Measurements from ENCODE around the gene RPL18. TPM values are rescaled to one million over a fixed set of nuclear protein-coding genes. Genes with fewer than 3 reads are reported as not detected.

The RPL18 gene
- 1,690 and 1,891 TPM in 2 replicates for total RNA-seq

DNA sequence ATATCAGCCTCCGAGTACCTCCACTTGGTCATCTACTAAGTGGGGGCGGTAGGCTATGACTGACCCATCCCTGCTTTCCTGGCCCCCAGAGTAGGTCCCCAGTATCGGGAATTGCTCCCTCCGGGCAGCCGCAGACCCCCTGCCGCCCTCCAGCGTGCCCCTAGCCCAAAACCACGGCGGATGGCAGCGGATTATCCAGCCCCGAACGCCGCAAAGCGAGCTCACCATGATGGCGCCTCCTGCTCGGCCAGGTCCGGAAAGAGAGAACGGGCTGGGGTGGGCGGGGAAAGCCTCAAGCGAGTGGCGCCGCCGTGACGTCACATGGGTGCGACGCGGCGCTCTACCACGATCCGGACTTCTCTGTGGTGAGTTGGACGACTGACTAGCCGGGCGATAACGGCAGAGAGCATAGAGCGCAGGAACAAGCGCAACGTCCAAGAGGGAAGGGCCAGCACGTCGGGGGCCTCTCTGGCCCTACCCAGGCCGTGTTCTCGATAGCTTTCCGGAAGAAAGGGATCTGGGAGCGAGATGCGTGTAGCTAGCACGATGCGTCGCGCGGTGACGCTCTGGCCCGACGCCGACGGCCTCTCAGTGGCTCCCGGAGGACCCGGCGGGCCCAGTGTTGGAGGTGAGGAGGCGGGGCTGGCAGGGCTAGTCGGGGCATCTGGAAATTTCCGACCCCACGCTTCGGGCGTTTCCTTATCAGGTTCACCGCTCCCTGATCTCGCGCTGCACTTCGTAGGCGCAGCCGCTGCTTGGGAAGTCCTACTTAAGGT is at the start of gene RPL18, which contains the start of gene SPHK2:
Gene RPL18, minus strand, starts transcription at position 263 of the 776 bp plus-strand sequence. Its CDS starts 35 bp downstream, at position 228.
Gene SPHK2, plus strand, starts transcription at position 591 of the 776 bp plus-strand sequence. CDS start 1,009 bp downstream, outside the sequence.

DNA sequence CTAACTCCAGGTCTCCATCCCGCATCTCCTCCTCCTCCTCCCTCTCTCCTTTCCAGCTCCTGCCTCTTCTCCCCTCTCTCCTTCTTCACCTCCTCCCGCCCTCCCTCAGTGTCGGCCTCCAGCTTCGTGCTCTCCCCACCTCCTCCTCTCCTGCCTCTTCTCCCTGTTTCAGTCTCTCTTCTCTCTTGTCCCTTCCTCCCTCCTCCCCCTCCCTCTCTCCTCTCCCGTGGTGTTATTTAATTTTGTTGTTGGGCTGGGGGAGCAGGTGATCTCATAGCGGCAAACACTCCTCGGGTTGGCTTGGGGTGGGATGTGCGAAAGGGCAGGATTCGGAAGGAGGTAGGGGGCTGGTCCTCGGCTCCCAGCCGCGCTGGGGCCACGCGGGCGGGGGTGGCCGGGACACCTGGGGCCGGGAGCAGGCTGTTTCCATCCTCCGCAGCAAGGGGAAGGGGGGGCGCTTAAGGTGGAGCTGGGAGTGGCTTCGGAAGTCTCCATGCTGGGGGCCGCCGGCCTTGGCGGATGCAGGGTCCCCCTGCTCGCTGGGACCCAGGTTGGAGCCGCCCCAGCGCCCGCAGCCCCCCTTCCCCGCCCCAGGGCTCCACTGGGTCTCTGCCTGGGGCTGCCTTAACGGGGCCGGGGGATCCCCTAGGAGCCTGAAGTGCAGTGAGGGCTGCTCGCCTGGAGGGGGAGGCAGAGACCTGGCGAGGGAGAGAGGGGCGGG is 27.2 kb upstream of the RPL18 start, which contains the start of gene CA11:
Gene CA11, minus strand, starts transcription at position 187 of the 721 bp plus-strand sequence. CDS start 555 bp downstream, outside the sequence.

DNA sequence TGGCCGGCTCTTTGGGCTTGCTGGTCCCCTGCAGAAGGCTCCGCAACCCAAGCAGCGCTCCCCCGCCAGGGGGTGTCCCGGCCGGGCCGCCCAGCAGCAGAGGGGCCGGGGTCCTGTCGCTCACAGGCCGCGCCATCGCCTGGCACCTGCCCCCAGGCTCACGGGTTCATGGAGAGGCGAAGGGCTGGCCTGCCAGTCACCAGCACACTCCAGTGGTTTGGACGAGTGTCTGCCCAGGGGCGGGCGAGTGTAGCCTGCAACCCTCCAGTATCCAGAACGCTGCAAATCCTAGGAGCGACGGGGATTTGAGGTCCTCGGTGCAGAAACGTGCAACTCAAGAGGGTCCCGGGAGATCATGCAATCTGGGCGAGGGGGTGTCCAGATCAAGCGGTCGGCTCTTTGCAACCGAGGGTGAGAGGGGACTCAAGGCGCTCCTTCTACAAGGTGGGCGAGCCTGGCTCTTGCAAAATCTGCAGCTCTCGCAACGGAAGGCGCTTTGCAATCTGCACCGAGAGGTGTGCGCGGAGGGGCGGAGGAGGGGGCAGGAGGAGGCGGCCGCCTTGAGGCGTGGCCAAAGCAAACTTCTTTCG is 18.0 kb upstream of the RPL18 start, which contains the start of gene DBP:
Gene DBP, minus strand, starts transcription at position 521 of the 590 bp plus-strand sequence. Its CDS starts 385 bp downstream, at position 136.

DNA sequence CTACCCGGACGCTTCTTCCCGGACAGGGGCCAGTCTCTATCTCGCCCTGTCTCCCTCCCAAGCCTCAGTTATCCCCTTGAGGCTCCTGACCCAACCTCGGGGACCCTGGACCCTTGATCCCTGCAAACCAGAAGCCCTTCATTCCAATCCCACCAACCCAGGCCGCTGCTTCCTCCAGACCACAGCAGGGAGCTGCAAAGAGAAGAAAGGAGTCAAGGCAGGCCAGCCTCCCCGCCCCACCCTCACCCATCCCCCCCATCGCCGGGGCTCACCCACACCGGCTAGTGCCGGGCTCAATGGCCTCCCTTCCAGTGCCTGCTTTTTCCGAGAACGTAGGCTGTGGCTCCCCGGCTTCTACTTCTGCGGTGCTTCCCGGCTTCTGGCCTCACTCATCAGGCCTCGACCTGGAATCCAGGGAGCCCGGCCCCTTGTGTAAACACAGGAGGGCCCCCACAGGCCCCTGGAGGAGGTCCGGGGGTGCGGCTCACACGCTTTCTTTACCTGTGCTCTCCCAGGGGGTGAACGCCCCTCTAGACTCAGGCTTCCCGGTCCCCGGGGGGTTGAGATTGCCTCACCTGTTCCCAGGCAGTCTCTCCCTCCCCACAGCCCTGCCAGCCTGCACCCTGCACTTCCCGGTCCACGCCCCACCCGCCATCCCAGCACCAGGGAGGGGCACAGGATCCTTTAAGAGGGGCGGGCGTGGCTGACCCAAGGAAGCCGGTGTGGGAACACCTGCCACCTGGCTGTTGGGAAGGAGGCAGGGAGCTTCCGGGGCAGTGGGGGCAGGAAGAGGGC is 4.3 kb downstream of the RPL18 start, which contains the start of gene FAM83E:
Gene FAM83E, minus strand, starts transcription at position 641 of the 795 bp plus-strand sequence. CDS start 1,704 bp downstream, outside the sequence.

DNA sequence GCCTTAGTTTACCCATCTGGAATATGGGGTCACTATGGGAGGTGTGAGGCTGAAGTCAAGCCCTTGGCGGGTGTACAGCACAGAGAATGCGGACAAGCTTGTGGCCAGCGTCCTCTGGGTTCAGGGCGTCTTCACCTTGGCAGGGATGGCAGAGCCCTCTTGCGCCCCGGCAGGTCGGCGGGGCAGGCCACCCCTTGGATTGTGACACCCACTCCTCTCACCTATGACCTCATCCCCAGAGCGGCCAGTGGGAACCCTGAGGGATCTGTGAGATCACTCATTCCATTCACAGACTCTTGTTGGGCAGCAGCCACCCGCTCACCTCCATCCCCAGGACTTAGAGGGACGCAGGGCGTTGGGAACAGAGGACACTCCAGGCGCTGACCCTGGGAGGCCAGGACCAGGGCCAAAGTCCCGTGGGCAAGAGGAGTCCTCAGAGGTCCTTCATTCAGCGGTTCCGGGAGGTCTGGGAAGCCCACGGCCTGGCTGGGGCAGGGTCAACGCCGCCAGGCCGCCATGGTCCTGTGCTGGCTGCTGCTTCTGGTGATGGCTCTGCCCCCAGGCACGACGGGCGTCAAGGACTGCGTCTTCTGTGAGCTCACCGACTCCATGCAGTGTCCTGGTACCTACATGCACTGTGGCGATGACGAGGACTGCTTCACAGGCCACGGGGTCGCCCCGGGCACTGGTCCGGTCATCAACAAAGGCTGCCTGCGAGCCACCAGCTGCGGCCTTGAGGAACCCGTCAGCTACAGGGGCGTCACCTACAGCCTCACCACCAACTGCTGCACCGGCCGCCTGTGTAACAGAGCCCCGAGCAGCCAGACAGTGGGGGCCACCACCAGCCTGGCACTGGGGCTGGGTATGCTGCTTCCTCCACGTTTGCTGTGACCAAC is 12.3 kb downstream of the RPL18 start, which contains the start of gene SPACA4:
Gene SPACA4, plus strand, starts transcription at position 280 of the 896 bp plus-strand sequence. Its CDS starts 237 bp downstream, at position 517.

Other genes with a start within 250 kb of the RPL18 start
- 36.3 and 56.2 TPM in 2 replicates for gene KDELR1, start 227.6 kb downstream of the RPL18 start, total RNA-seq
- gene GRIN2D, start 225.5 kb downstream of the RPL18 start, total RNA-seq = 0.25 and 0.33 TPM in 2 replicates
- 28.5 and 40.9 TPM in 2 replicates for gene GRWD1, start 173.2 kb downstream of the RPL18 start, total RNA-seq
- gene KCNJ14, start 163.6 kb downstream of the RPL18 start, total RNA-seq = 0.33 and 0.37 TPM in 2 replicates
- gene CYTH2, start 149.8 kb downstream of the RPL18 start, total RNA-seq = 49.9 and 52.8 TPM in 2 replicates
- under 0.01 and 0.37 TPM in 2 replicates for gene LMTK3, start 107.3 kb downstream of the RPL18 start, total RNA-seq
- gene SULT2B1, start 67.0 kb downstream of the RPL18 start, total RNA-seq = not detected in 2 replicates
- gene SPACA4, start 12.4 kb downstream of the RPL18 start, total RNA-seq = not detected in 2 replicates
- 0.25 and 0.77 TPM in 2 replicates for gene FAM83E, start 4.1 kb downstream of the RPL18 start, total RNA-seq
- gene SPHK2, start 328 bp upstream of the RPL18 start, total RNA-seq = 7.4 and 8.4 TPM in 2 replicates
- 3.9 and 7.6 TPM in 2 replicates for gene DBP, start 18.2 kb upstream of the RPL18 start, total RNA-seq
- 0.77 and 2.1 TPM in 2 replicates for gene CA11, start 27.0 kb upstream of the RPL18 start, total RNA-seq
- gene NTN5, start 53.8 kb upstream of the RPL18 start, total RNA-seq = not detected in 2 replicates
- gene FUT2, start 76.8 kb upstream of the RPL18 start, total RNA-seq = 0.11 TPM in 1 of 2 replicates, not detected in the other
- gene MAMSTR, start 100.5 kb upstream of the RPL18 start, total RNA-seq = 1.1 and 1.2 TPM in 2 replicates
- 0.44 and 0.87 TPM in 2 replicates for gene RASIP1, start 121.4 kb upstream of the RPL18 start, total RNA-seq
- gene IZUMO1, start 127.7 kb upstream of the RPL18 start, total RNA-seq = not detected in 2 replicates
- 0.33 and 1.1 TPM in 2 replicates for gene FUT1, start 133.5 kb upstream of the RPL18 start, total RNA-seq
- gene FGF21, start 136.3 kb upstream of the RPL18 start, total RNA-seq = not detected in 2 replicates
- gene BCAT2, start 191.9 kb upstream of the RPL18 start, total RNA-seq = 27.8 and 36.2 TPM in 2 replicates
- 6.0 and 16.1 TPM in 2 replicates for gene HSD17B14, start 217.3 kb upstream of the RPL18 start, total RNA-seq
- gene PLEKHA4, start 249.4 kb upstream of the RPL18 start, total RNA-seq = 12.0 and 15.5 TPM in 2 replicates

All from uterine smooth muscle cell (primary cell).